ENCODE results near the gene PTPRT.

PTPRT gene

GRCh38 chr20:42496595-42496994, 693.1 kb downstream of the PTPRT start:
- Histone ChIP-seq H3K27ac (ENCODE audit: low read depth, low read length) (no peak overlapping the region), H3K9me3 (ENCODE audit: control insufficient read depth in 1 of 2, low read length in 2 of 2) (no peaks in the 10 kb centered on the region), H3K4me1 (ENCODE audit: control insufficient read depth in 1 of 2, insufficient read depth in 2 of 2, low read length in 2 of 2) (no peaks in the 10 kb centered on the region), H3K36me3 (ENCODE audit: control insufficient read depth in 1 of 2, insufficient read depth in 2 of 2, low read length in 2 of 2) (no peaks in the 10 kb centered on the region), H3K4me3 (ENCODE audit: low read depth in 1 of 2, low read length in 2 of 2) (no peak overlapping the region), H3K9ac (ENCODE audit: low read depth in 1 of 2, low read length in 2 of 2) (no peak overlapping the region), H3K27me3 (ENCODE audit: control insufficient read depth in 1 of 2, insufficient read depth in 2 of 2, low read length in 2 of 2) (no peaks in the 10 kb centered on the region)

- Histone ChIP-seq H3K36me3 (ENCODE audit: control insufficient read depth in 1 of 2, insufficient read depth in 2 of 2, low read length in 2 of 2) (no peaks in the 10 kb centered on the region), H3K9ac (ENCODE audit: low read depth in 1 of 2, low read length in 2 of 2) (no peak overlapping the region), H3K9me3 (ENCODE audit: control insufficient read depth in 1 of 2, low read length in 2 of 2) (no peaks in the 10 kb centered on the region), H3K4me1 (ENCODE audit: control insufficient read depth in 1 of 2, insufficient read depth in 2 of 2, low read length in 2 of 2) (no peaks in the 10 kb centered on the region), H3K27me3 (ENCODE audit: control insufficient read depth in 1 of 2, insufficient read depth in 2 of 2, low read length in 2 of 2) (no peaks in the 10 kb centered on the region), H3K27ac (ENCODE audit: low read depth, low read length) (no peak overlapping the region), H3K4me3 (ENCODE audit: low read depth in 1 of 2, low read length in 2 of 2) (no peak overlapping the region)
These were observed 695.4 kb downstream of the PTPRT start for GRCh38 chr20:42494290-42494689.

- Histone ChIP-seq H3K9ac (ENCODE audit: low read depth in 1 of 2, low read length in 2 of 2) (no peak overlapping the region), H3K9me3 (ENCODE audit: control insufficient read depth in 1 of 2, low read length in 2 of 2) (no peaks in the 10 kb centered on the region), H3K27me3 (ENCODE audit: control insufficient read depth in 1 of 2, insufficient read depth in 2 of 2, low read length in 2 of 2) (no peaks in the 10 kb centered on the region), H3K36me3 (ENCODE audit: control insufficient read depth in 1 of 2, insufficient read depth in 2 of 2, low read length in 2 of 2) (no peaks in the 10 kb centered on the region), H3K4me1 (ENCODE audit: control insufficient read depth in 1 of 2, insufficient read depth in 2 of 2, low read length in 2 of 2) (no peaks in the 10 kb centered on the region), H3K27ac (ENCODE audit: low read depth, low read length) (no peak overlapping the region), H3K4me3 (ENCODE audit: low read depth in 1 of 2, low read length in 2 of 2) (no peak overlapping the region)
These were observed 696.7 kb downstream of the PTPRT start for GRCh38 chr20:42493001-42493400.

- H3K9ac ChIP-seq (ENCODE audit: low read depth in 1 of 2, low read length in 2 of 2), result no peak overlapping the region
- no peak overlapping the region for H3K4me3 ChIP-seq (ENCODE audit: low read depth in 1 of 2, low read length in 2 of 2)
- no peaks in the 10 kb centered on the region for H3K36me3 ChIP-seq (ENCODE audit: control insufficient read depth in 1 of 2, insufficient read depth in 2 of 2, low read length in 2 of 2)
- no peaks in the 10 kb centered on the region for H3K27me3 ChIP-seq (ENCODE audit: control insufficient read depth in 1 of 2, insufficient read depth in 2 of 2, low read length in 2 of 2)
- H3K27ac ChIP-seq (ENCODE audit: low read depth, low read length), result no peak overlapping the region
- H3K9me3 ChIP-seq (ENCODE audit: control insufficient read depth in 1 of 2, low read length in 2 of 2), result no peaks in the 10 kb centered on the region
- no peaks in the 10 kb centered on the region for H3K4me1 ChIP-seq (ENCODE audit: control insufficient read depth in 1 of 2, insufficient read depth in 2 of 2, low read length in 2 of 2)
These were observed 697.4 kb downstream of the PTPRT start for GRCh38 chr20:42492290-42492689.

- H3K9ac ChIP-seq (ENCODE audit: low read depth in 1 of 2, low read length in 2 of 2), result no peak overlapping the region
These were observed 704.1 kb downstream of the PTPRT start for GRCh38 chr20:42485556-42485955.

GRCh38 chr20:42484790-42485375, 704.8 kb downstream of the PTPRT start:
- H3K4me1 ChIP-seq (ENCODE audit: control insufficient read depth in 1 of 2, insufficient read depth in 2 of 2, low read length in 2 of 2), result peaks cover 0 to 3% of the 10 kb centered on the region in 2 donors
- H3K9ac ChIP-seq (ENCODE audit: low read depth in 1 of 2, low read length in 2 of 2), result no peak overlapping the region
- H3K27ac ChIP-seq (ENCODE audit: low read depth, low read length), result no peak overlapping the region
- no peaks in the 10 kb centered on the region for H3K27me3 ChIP-seq (ENCODE audit: control insufficient read depth in 1 of 2, insufficient read depth in 2 of 2, low read length in 2 of 2)
- H3K36me3 ChIP-seq (ENCODE audit: control insufficient read depth in 1 of 2, insufficient read depth in 2 of 2, low read length in 2 of 2), result no peaks in the 10 kb centered on the region
- H3K4me3 ChIP-seq (ENCODE audit: low read depth in 1 of 2, low read length in 2 of 2), result no peak overlapping the region
- H3K9me3 ChIP-seq (ENCODE audit: control insufficient read depth in 1 of 2, low read length in 2 of 2), result no peaks in the 10 kb centered on the region

More at GRCh38 chr20:42485556-42485955, 704.1 kb downstream of the PTPRT start:
- Histone ChIP-seq H3K27ac (ENCODE audit: low read depth, low read length) (no peak overlapping the region), H3K4me3 (ENCODE audit: low read depth in 1 of 2, low read length in 2 of 2) (no peak overlapping the region), H3K36me3 (ENCODE audit: control insufficient read depth in 1 of 2, insufficient read depth in 2 of 2, low read length in 2 of 2) (no peaks in the 10 kb centered on the region), H3K27me3 (ENCODE audit: control insufficient read depth in 1 of 2, insufficient read depth in 2 of 2, low read length in 2 of 2) (no peaks in the 10 kb centered on the region), H3K9me3 (ENCODE audit: control insufficient read depth in 1 of 2, low read length in 2 of 2) (no peaks in the 10 kb centered on the region), H3K4me1 (ENCODE audit: control insufficient read depth in 1 of 2, insufficient read depth in 2 of 2, low read length in 2 of 2) (peaks cover 0 to 3% of the 10 kb centered on the region in 2 donors)

GRCh38 chr20:42484335-42484734, 705.4 kb downstream of the PTPRT start:
- Histone ChIP-seq H3K27ac (ENCODE audit: low read depth, low read length) (no peak overlapping the region), H3K27me3 (ENCODE audit: control insufficient read depth in 1 of 2, insufficient read depth in 2 of 2, low read length in 2 of 2) (no peaks in the 10 kb centered on the region), H3K36me3 (ENCODE audit: control insufficient read depth in 1 of 2, insufficient read depth in 2 of 2, low read length in 2 of 2) (no peaks in the 10 kb centered on the region), H3K4me1 (ENCODE audit: control insufficient read depth in 1 of 2, insufficient read depth in 2 of 2, low read length in 2 of 2) (peaks cover 0 to 3% of the 10 kb centered on the region in 2 donors), H3K9ac (ENCODE audit: low read depth in 1 of 2, low read length in 2 of 2) (no peak overlapping the region), H3K4me3 (ENCODE audit: low read depth in 1 of 2, low read length in 2 of 2) (no peak overlapping the region), H3K9me3 (ENCODE audit: control insufficient read depth in 1 of 2, low read length in 2 of 2) (no peaks in the 10 kb centered on the region)

GRCh38 chr20:42483730-42484303, 705.9 kb downstream of the PTPRT start:
- no peak overlapping the region for H3K4me3 ChIP-seq (ENCODE audit: low read depth in 1 of 2, low read length in 2 of 2)
- H3K36me3 ChIP-seq (ENCODE audit: control insufficient read depth in 1 of 2, insufficient read depth in 2 of 2, low read length in 2 of 2), result no peaks in the 10 kb centered on the region
- H3K27ac ChIP-seq (ENCODE audit: low read depth, low read length), result no peak overlapping the region
- H3K9me3 ChIP-seq (ENCODE audit: control insufficient read depth in 1 of 2, low read length in 2 of 2), result no peaks in the 10 kb centered on the region
- peaks cover 0 to 3% of the 10 kb centered on the region in 2 donors for H3K4me1 ChIP-seq (ENCODE audit: control insufficient read depth in 1 of 2, insufficient read depth in 2 of 2, low read length in 2 of 2)
- H3K27me3 ChIP-seq (ENCODE audit: control insufficient read depth in 1 of 2, insufficient read depth in 2 of 2, low read length in 2 of 2), result no peaks in the 10 kb centered on the region
- no peak overlapping the region for H3K9ac ChIP-seq (ENCODE audit: low read depth in 1 of 2, low read length in 2 of 2)

- H3K9ac ChIP-seq (ENCODE audit: low read depth in 1 of 2, low read length in 2 of 2), result no peak overlapping the region
These were observed 706.9 kb downstream of the PTPRT start for GRCh38 chr20:42482808-42483207.

GRCh38 chr20:42475773-42476172, 713.9 kb downstream of the PTPRT start:
- Histone ChIP-seq H3K4me3 (ENCODE audit: low read depth in 1 of 2, low read length in 2 of 2) (no peak overlapping the region), H3K9ac (ENCODE audit: low read depth in 1 of 2, low read length in 2 of 2) (no peak overlapping the region), H3K27me3 (ENCODE audit: control insufficient read depth in 1 of 2, insufficient read depth in 2 of 2, low read length in 2 of 2) (no peaks in the 10 kb centered on the region), H3K4me1 (ENCODE audit: control insufficient read depth in 1 of 2, insufficient read depth in 2 of 2, low read length in 2 of 2) (no peaks in the 10 kb centered on the region), H3K36me3 (ENCODE audit: control insufficient read depth in 1 of 2, insufficient read depth in 2 of 2, low read length in 2 of 2) (no peaks in the 10 kb centered on the region), H3K27ac (ENCODE audit: low read depth, low read length) (no peak overlapping the region), H3K9me3 (ENCODE audit: control insufficient read depth in 1 of 2, low read length in 2 of 2) (no peaks in the 10 kb centered on the region)

More at GRCh38 chr20:42482808-42483207, 706.9 kb downstream of the PTPRT start:
- no peaks in the 10 kb centered on the region for H3K9me3 ChIP-seq (ENCODE audit: control insufficient read depth in 1 of 2, low read length in 2 of 2)
- no peak overlapping the region for H3K27ac ChIP-seq (ENCODE audit: low read depth, low read length)
- H3K4me3 ChIP-seq (ENCODE audit: low read depth in 1 of 2, low read length in 2 of 2), result no peak overlapping the region
- H3K4me1 ChIP-seq (ENCODE audit: control insufficient read depth in 1 of 2, insufficient read depth in 2 of 2, low read length in 2 of 2), result peaks cover 0 to 3% of the 10 kb centered on the region in 2 donors
- H3K27me3 ChIP-seq (ENCODE audit: control insufficient read depth in 1 of 2, insufficient read depth in 2 of 2, low read length in 2 of 2), result no peaks in the 10 kb centered on the region
- no peaks in the 10 kb centered on the region for H3K36me3 ChIP-seq (ENCODE audit: control insufficient read depth in 1 of 2, insufficient read depth in 2 of 2, low read length in 2 of 2)

Data from duodenal mucosa (tissue), 2 donors.